GM12878 (cell line): Measurements from ENCODE around the gene DNAJC11.

ENCODE experiments used
- BHLHE40 ChIP-seq, 2 experiments: fragments of 450-650 bp in 1 of 2; IDR thresholded peaks; 2 replicates each; pipeline ENCODE4 v1.6.1; 2011 to 2017; ENCODE audit warnings: low read depth in 2 of 2, borderline replicate concordance in 1 of 2, improper control_type of control experiment in 1 of 2, low read length in 1 of 2, mild to moderate bottlenecking in 1 of 2
- CHD4 ChIP-seq: fragments of 200-600 bp; sonication (generic); IDR thresholded peaks from 2 replicates; pipeline ENCODE4 v1.6.1; 2016; ENCODE audit warnings: mild to moderate bottlenecking
- CTCF ChIP-seq, 3 experiments: IDR thresholded peaks in 2 of 3; conservative IDR thresholded peaks in 1 of 3; 2 replicates each; pipeline ENCODE4 v1.5.1; 2011; ENCODE audit warnings: low read depth in 3 of 3, low read length in 3 of 3, mild to moderate bottlenecking in 3 of 3, control low read depth in 2 of 3, moderate library complexity in 2 of 3, inconsistent platforms in 1 of 3, mixed read lengths in 1 of 3; ENCODE audit not compliant: control insufficient read depth in 2 of 3, insufficient read depth in 1 of 3; ENCODE audit errors: extremely low read depth in 1 of 3
- GABPA ChIP-seq: IDR thresholded peaks from 2 replicates; pipeline ENCODE4 v1.6.1; 2014; ENCODE audit warnings: antibody characterized with exemption, low read depth, mild to moderate bottlenecking, inconsistent platforms
- JUND ChIP-seq: IDR thresholded peaks from 2 replicates; pipeline ENCODE4 v1.6.1; 2012; ENCODE audit warnings: low read depth, mild to moderate bottlenecking, low read length, improper control_type of control experiment, moderate library complexity
- KDM1A ChIP-seq: fragments of 200-600 bp; sonication (generic); IDR thresholded peaks from 2 replicates; pipeline ENCODE4 v1.6.1; 2016; ENCODE audit warnings: borderline replicate concordance
- POLR2AphosphoS5 ChIP-seq: IDR thresholded peaks from 2 replicates; pipeline ENCODE4 v1.6.1; 2011; ENCODE audit warnings: mild to moderate bottlenecking, low read length, inconsistent platforms
- SUPT20H ChIP-seq: IDR thresholded peaks from 2 replicates; pipeline ENCODE4 v1.6.1; 2011; ENCODE audit warnings: low read depth, mild to moderate bottlenecking, low read length, moderate library complexity, borderline replicate concordance; ENCODE audit not compliant: control insufficient read depth
- USF2 ChIP-seq: IDR thresholded peaks from 2 replicates; pipeline ENCODE4 v1.6.1; 2011; ENCODE audit warnings: low read depth, low read length, improper control_type of control experiment, borderline replicate concordance
- YY1 ChIP-seq: IDR thresholded peaks from 2 replicates; pipeline ENCODE4 v1.6.1; 2011; ENCODE audit warnings: low read depth, mild to moderate bottlenecking, low read length
- ZBTB33 ChIP-seq: fragments of 450-650 bp; IDR thresholded peaks from 2 replicates; pipeline ENCODE4 v1.6.1; 2017; ENCODE audit warnings: mild to moderate bottlenecking
- TF ChIP-seq, protein P1 (sequence below): IDR thresholded peaks from 2 replicates; pipeline ENCODE4 v1.6.1; 2011; ENCODE audit warnings: mild to moderate bottlenecking, low read depth, low read length, moderate library complexity; ENCODE audit not compliant: insufficient replicate concordance

- TF ChIP-seq ZBTB33 (no peak), GABPA (no peak), YY1 (no peak), CHD4 (no peak), USF2 (no peak), SUPT20H (no peak), KDM1A (no peak), JUND (no peak), BHLHE40 (IDR thresholded peaks at IDR 0.05; ENCODE audit: borderline replicate concordance in 1 of 2, low read depth in 2 of 2, low read length in 1 of 2) (no peak), CTCF (IDR thresholded peaks at IDR 0.05 in 2 of 3, conservative IDR thresholded peaks at IDR 0.05 in 1 of 3; ENCODE audit: control insufficient read depth in 2 of 3, extremely low read depth in 1 of 3, insufficient read depth in 1 of 3, low read depth in 3 of 3, low read length in 3 of 3) (no peak), POLR2AphosphoS5 (no peak)
- TF ChIP-seq, protein P1, sequence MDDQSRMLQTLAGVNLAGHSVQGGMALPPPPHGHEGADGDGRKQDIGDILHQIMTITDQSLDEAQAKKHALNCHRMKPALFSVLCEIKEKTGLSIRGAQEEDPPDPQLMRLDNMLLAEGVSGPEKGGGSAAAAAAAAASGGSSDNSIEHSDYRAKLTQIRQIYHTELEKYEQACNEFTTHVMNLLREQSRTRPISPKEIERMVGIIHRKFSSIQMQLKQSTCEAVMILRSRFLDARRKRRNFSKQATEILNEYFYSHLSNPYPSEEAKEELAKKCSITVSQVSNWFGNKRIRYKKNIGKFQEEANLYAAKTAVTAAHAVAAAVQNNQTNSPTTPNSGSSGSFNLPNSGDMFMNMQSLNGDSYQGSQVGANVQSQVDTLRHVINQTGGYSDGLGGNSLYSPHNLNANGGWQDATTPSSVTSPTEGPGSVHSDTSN: no peak
Measured at GRCh38 chr1:6675941-6676340, 25.7 kb downstream of the DNAJC11 start.
